GM10248 (cell line): ENCODE measurements around the gene ZNF524.

Experiments used
- CTCF ChIA-PET: fragments of 300-600 bp; sonication (Branson Sonifier 250); formaldehyde crosslinking; extraction: SDS; loops from one replicate; lab custom pipeline; 2021; ENCODE audit warnings: antibody characterized with exemption; lab: Yijun Ruan, JAX
- POLR2A ChIA-PET: fragments of 350-650 bp; sonication (Branson Sonifier 250); formaldehyde crosslinking; extraction: SDS; loops from one replicate; lab custom pipeline; 2020; ENCODE audit warnings: antibody characterized with exemption; lab: Yijun Ruan, JAX
- DNase-seq: peaks from one replicate; pipeline ENCODE4 v3.0.0; 2012; ENCODE audit errors: extremely low spot score
- TF ChIP-seq, protein P1 (sequence below): IDR thresholded peaks from 2 replicates; pipeline ENCODE4 v1.5.1; 2012; ENCODE audit warnings: mild to moderate bottlenecking, low read depth; ENCODE audit errors: extremely low read depth, missing control alignments, control extremely low read depth

Gene ZNF524

DNA sequence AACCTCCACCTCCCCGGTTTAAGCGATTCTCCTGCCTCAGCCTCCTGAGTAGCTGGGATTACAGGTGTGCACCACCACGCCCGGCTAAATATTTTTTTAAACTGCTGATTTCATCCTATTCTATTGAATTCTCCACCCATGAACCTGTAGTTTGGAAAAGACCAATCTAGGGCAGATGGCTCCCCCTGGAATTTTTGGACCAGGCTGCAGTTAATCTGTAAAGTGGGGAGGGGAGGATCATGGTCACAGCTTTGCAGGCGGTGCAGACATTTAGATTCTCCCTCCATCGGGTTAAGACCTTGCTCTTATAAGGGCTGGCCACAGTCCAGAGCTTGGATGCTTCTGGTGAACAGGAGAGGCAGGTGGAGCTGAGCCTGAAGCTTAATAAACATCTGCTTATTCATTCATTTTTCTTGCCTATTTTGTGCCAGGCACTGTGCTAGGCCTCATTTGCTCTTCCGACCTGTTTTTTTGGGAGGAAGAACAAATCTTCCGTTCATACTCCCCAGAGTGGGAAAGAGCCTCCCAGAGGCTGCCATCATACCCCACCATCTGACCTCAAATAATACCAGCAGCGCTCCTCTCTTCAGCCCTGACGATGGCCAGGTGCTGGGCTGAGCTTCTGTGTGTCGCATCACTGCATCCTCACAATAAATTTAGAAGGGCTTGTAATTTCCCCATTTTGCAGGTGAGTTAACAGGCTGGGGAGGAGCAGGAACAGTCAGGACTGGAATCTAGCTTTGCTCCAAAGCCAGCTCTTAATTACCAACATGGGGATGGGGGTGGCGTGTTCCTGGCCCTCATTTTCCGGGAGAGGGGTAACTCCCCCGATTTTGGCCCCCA is 47.0 kb downstream of the ZNF524 start:
- CTCF ChIA-PET = interaction anchor here (0.8 to 7.2 kb wide), 6 partner anchors 10 to 143 kb away, joined by 3 to 84 read pairs (median 6); partner anchors contain the start of gene ZNF865
- POLR2A ChIA-PET = interaction anchor here (0.5 to 1.7 kb wide), 3 partner anchors 10 to 47 kb away, joined by 3 to 8 read pairs (median 4); partner anchors contain the start of gene ZNF524
- TF ChIP-seq, protein P1, sequence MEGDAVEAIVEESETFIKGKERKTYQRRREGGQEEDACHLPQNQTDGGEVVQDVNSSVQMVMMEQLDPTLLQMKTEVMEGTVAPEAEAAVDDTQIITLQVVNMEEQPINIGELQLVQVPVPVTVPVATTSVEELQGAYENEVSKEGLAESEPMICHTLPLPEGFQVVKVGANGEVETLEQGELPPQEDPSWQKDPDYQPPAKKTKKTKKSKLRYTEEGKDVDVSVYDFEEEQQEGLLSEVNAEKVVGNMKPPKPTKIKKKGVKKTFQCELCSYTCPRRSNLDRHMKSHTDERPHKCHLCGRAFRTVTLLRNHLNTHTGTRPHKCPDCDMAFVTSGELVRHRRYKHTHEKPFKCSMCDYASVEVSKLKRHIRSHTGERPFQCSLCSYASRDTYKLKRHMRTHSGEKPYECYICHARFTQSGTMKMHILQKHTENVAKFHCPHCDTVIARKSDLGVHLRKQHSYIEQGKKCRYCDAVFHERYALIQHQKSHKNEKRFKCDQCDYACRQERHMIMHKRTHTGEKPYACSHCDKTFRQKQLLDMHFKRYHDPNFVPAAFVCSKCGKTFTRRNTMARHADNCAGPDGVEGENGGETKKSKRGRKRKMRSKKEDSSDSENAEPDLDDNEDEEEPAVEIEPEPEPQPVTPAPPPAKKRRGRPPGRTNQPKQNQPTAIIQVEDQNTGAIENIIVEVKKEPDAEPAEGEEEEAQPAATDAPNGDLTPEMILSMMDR = no peak
- DNase-seq = no peak

DNA sequence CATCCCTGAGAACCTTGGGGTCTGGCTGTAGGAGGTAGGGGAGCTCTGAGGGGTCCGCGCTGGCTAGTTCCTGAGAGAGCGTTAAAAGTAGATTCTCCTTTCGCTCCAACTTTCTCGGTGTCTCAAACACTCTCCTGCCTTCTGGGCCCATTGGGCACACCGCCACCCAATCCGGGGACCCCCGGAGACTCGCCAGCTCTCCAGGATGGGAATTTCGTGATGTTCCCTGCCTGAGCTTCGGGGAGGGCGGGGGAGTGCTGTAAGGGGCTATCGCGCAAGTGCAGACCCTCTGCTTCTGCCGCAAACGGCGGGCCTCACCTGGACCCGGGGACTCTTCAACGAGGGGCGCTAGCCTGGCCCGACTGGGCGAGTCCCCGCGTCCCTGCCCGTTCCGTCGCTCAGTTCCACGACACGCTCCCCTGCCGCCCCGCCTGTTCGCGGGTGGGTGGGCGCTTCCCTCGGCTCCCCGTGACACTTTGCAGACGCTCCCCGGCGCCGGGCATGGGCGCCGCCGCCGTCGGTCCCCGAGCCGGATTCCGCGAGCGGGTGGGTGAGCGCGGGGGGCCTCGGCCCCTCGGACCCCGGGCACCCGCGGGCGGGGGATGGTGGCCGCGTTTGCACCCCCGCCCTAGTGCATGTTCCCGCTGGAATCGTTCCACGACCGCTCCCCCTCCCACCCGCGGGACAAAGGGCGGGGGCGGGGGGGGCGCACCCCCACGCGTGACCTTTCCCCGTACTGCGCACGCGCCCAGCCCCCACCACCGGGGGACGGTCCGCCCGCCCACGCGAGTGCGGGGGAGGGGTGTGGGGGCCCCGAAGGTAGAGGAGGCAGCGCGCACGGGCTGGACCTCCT is 47.9 kb downstream of the ZNF524 start, which contains the start of gene CCDC106:
Gene CCDC106 (plus strand): TSS at position 481 of the 853 bp plus-strand sequence. CDS start 835 bp downstream, outside the sequence.
- DNase-seq = peak; percentile 57
- ChIA-PET CTCF (interaction anchor here (0.9 to 7.2 kb wide), 5 partner anchors 9 to 143 kb away, joined by 3 to 84 read pairs (median 7); partner anchors contain the start of gene ZNF865), POLR2A (interaction anchor here (0.5 to 1.7 kb wide), 4 partner anchors 9 to 241 kb away, joined by 3 to 8 read pairs (median 4); partner anchors contain the start of genes UBE2S and ZNF524)
- TF ChIP-seq, protein P1 = no peak

DNA sequence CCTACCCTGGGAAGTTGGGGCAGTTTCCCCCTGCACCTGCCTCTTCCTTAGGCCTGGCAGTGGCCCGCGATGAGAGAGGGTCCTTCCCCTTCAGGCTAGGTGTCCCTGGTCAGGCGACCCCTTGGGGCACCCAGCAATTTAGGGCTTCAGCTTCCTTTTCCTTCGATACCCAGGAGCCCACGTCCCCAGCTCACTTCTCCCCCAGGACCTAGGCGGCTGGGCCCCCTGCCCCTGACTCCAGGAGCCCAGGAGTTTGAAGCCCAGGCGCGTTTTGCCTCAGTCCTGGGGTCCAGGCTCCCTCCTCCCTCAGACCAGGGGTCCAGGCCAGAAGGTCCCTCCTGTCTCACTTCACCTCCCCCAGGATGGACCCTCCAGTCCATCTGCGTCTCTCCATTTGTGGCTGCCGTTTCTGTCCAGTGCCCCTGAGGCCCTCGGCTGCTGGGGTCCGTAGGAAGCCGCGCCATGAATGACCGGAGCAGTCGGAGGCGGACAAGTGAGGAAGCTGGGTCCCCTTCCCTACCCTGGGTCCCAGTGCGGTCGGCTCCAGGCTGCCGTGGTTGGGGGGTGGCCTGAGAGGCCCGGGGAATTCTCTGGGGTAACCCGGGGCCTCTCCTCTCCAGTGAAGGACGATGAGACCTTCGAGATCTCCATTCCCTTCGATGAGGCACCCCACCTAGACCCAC is 48.6 kb downstream of the ZNF524 start:
- POLR2A ChIA-PET = interaction anchor here (0.7 to 1.7 kb wide), 3 partner anchors 13 to 242 kb away, joined by 3 to 8 read pairs (median 3); partner anchors contain the start of genes UBE2S and ZNF784
- CTCF ChIA-PET = interaction anchor here (7.2 kb wide), 1 partner anchor 14 kb away, joined by 84 read pairs; no protein-coding TSS in a partner anchor
- TF ChIP-seq, protein P1 = no peak
- no peak for DNase-seq

DNA sequence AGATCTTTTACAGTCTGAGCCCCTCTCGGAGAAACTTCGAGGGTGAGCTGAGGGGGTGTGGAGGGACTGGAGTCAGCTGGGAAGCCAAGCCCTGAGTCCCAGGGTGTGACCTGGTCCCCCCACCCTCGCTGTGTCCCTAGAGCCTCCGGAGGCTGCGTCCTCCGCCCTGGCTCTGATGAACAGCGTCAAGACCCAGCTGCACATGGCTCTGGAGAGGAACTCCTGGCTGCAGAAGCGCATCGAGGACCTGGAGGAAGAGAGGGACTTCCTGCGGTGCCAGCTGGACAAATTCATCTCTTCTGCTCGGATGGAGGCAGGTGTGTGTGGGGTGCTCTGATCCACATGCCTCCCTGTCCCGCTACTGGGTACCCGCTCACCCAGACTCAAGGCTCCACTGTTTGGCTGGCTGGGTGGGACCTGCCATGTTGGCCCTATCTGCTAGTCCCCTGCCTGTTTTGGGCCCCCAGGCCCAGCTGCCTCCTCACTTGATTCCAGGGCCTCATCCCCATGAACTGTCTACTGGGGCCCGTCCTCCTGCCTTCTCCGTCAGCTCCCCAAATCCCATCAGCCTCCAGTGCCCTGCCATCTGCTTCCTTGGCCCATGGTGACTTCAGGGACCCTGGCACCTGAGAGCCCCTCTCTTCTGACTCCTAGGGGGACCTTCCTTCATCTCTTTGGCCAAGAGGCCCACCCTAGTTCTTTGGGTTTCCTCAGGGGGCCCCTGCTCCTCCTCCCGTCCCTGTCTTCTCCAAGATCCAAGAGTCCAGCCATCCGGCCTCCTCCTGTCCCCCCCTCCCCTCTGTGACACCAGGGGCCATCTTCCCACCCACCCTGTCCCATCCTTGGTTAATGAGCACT is 49.4 kb downstream of the ZNF524 start:
- CTCF ChIA-PET = interaction anchor here (7.2 kb wide), 1 partner anchor 15 kb away, joined by 84 read pairs; no protein-coding TSS in a partner anchor
- DNase-seq = no peak
- POLR2A ChIA-PET = interaction anchor here (0.7 to 1.6 kb wide), 3 partner anchors 12 to 242 kb away, joined by 3 to 4 read pairs (median 3); partner anchors contain the start of genes UBE2S and ZNF784
- TF ChIP-seq, protein P1 = no peak

DNA sequence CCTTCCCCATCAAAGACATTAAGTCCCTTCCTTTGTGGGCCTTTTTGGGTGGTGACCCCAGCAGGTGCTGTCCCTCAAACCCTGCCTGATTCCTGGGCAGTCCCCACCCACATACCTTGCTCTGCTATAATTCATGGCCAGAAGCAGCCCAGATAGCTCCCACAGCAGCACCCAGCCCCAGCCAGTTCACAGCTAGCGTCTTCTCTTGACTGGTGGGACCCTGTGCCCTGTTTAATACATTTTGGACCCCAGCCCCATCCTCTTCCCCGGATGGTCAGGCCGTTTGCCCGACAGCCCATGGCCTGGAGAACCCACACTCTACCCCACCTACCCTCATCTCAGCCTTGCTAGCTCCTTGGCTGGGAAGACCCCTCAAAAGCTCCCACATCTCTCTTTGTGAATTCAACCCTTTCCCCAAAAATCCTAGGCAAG is 50.1 kb downstream of the ZNF524 start:
- peak; percentile 56 for DNase-seq
- TF ChIP-seq, protein P1 = no peak
- ChIA-PET POLR2A (interaction anchor here (1.1 kb wide), 1 partner anchor 13 kb away, joined by 4 read pairs; no protein-coding TSS in a partner anchor), CTCF (interaction anchor here (7.2 kb wide), 1 partner anchor 15 kb away, joined by 84 read pairs; no protein-coding TSS in a partner anchor)
